NCI-H446 (cell line): ENCODE measurements around the gene SSH2.
"Not testable (repeated sequence)": the region's sequence is repeated elsewhere in the genome, so short reads cannot be mapped to it uniquely, and the experiment has no call there.

Experiments used
- DNase-seq, 2 experiments: peaks; one replicate each; lab custom pipeline; 2025; lab: John Stamatoyannopoulos, UW

The SSH2 gene

DNA sequence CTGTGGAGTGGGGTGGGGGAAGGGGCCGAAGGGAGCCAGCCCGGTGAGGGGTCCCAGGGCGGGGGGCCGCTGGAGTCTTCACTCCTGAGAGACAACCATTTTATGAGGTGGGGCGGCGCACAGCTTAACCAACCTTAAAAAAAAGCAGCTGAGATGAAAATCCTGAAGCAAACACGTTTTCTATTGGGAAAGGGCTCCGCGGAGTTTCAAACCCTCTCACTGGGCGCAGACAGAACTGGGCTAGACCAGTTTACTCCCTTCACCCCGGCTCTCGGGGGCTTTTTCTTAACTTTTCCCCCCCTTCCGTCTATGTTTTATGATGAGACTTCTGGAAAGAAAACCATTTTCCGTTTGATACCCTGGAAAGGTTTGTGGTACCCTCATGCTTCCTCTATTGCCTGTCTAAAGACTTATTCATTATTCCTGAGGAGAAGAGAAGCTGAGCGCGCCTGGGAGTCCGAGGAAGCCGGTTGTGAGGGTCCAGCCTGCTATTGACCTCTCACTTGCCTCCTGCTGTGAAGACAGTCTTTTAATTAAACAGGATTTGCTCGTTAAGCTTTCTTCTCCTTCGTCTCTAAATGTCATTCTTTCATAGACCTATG lies 482 bp upstream of the SSH2 start:
- DNase-seq: peak in 1 of 2 experiments; percentile 25

DNA sequence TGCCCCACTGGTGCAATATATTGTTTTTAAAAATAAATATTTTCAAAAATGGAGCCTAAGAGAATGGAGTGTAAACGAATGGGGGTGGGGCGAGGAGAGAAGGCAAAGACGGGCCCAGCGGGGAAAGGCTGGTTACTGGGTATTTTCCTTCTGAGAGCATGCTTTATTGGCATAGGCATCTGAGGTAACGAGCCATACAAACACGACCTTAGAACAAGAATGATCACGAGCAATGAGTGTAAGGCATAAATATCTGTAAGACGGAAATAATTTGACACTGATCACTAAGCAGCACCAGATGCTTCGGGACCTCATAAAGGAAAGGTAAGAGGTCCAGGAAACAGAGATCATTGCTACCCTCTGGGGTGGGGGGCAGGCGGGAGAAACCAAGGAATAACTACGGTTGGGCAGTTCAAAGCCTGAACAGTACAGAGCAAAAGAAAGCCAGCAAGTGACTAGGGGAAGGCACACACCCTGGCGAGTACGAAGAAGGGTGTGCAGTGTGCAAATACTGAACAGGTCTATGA lies 959 bp downstream of the SSH2 start:
- DNase-seq: peak; percentile 36 to 40

GRCh38 chr17:29927546-29927945 lies 2.5 kb downstream of the SSH2 start:
- peak in 1 of 2 experiments; percentile 5 for DNase-seq

DNA sequence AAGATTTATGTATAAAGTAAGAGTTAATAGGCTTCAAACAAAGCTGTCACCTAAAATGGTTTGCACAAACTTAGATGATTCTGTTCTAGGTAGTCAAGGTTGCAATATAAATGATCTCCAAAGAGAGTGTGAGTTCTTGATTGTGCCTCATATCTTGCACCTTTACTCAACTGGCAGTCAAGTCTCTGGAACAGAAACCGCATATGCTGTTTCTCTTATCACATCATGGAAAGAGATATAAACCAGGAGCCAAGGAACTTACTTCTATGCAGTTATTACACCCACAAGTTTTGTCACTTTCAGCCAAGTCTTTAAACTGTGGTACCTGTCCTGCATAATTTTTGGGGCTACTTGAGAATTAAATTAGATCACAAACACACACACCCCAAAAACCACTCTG lies 5.2 kb downstream of the SSH2 start:
- DNase-seq: no peak

DNA sequence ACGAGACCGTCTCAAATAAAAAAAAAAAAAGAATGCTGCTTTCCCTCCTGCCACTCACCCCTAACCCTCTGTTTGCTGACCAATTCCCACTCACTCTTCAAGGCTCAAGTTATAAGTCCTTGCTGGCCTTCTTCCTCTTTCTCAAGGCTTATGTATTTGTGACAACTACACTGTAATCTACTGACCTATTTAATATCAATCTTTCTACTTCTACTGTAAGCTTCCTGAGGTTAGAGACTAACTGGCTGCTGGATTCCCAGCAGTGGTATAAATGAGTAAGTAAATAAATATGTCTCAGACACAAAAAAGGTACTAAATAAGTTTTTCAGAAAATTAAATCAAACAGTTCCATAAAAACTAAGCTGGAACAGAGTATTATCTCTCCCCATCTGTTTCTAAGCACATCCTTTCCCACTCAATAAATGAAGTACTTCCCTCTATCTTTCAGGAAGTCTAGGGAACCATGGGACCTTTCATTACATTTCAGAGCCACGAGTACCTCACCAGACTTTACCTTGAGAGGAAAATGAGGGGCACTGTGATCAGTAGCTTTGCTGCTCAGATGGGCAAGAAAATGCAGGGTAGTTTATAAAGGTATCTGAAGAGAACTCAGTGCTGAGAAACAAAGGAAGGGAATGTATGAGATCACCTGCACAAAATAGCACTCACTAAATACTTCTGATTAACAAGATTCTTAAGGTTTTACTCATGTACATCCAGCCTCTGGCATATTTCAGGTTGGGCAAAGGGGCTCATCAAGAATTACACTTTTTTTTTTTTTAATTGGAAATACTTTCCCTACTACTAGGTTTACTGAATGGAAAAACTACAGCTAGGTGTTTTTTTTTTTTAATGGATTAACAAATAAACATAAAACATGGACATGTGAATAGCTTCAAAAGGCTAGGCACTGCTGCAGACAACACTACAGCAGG lies 10.8 kb downstream of the SSH2 start:
- no peak for DNase-seq

- DNase-seq: no peak
These were observed 12.0 kb downstream of the SSH2 start for GRCh38 chr17:29918016-29918415.

GRCh38 chr17:29914819-29915537 lies 15.1 kb downstream of the SSH2 start:
- no peak for DNase-seq

DNA sequence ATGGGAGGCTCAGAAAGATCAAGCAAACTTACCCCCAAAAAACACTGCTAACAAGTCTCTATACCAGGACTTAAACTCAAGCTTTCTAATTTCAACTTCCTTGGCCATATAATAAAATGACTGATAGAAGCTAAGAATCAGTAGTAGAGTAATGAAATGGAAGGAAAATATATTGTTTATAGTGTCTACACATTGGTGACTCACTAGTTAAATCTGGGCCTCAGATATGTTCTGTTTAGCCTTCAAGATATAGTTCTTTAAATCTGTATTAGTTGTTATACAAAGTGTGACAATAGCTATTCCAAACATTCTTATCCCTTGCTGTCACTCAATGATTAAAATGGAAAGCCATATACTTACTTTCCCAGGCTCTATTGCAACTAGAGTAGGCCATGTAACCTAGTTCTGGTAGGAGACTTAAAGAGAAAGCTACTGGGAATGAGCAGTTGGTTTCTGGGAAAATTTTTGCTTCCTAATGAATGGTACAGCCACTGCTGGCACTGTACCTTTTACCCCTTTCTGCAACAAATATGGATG lies 18.3 kb downstream of the SSH2 start:
- no peak for DNase-seq

- no peak for DNase-seq
These were observed 20.6 kb downstream of the SSH2 start for GRCh38 chr17:29909236-29910003.

- no peak for DNase-seq
These were observed 23.1 kb downstream of the SSH2 start for GRCh38 chr17:29906969-29907368.

- no peak for DNase-seq
These were observed 24.2 kb downstream of the SSH2 start for GRCh38 chr17:29905879-29906167.

GRCh38 chr17:29905086-29905878 lies 24.7 kb downstream of the SSH2 start:
- no peak for DNase-seq

GRCh38 chr17:29903471-29903870 lies 26.6 kb downstream of the SSH2 start:
- no peak for DNase-seq

GRCh38 chr17:29897136-29897535 lies 32.9 kb downstream of the SSH2 start:
- DNase-seq: not testable (repeated sequence)

- DNase-seq: no peak
These were observed 37.8 kb downstream of the SSH2 start for GRCh38 chr17:29892201-29892600.

GRCh38 chr17:29891131-29891530 lies 38.9 kb downstream of the SSH2 start:
- no peak for DNase-seq

- DNase-seq: no peak
These were observed 44.9 kb downstream of the SSH2 start for GRCh38 chr17:29885031-29885640.

GRCh38 chr17:29883497-29883896 lies 46.5 kb downstream of the SSH2 start:
- DNase-seq: no peak

DNA sequence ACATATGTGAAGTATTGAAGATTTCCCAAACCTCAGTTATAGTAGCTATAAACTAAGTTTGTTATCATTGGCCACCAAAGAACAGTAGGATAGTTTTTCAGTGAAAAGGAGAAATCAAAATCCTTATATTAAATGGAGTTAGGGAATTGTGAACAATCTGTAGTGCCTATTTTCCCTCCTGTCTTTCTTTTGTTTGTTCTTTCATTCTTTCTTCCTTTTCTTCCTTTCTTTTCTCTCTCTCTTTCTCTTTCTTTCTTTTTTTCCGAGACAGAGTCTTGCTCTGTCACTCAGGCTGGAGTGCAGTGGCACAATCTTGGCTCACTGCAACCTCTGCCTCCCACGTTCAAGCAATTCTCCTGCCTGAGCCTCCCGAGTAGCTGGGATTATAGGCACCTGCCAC lies 48.8 kb downstream of the SSH2 start:
- no peak for DNase-seq

GRCh38 chr17:29880031-29880430 lies 50.0 kb downstream of the SSH2 start:
- no peak for DNase-seq
